HCT116 (cell line): ENCODE results near the gene PNPO. TPM values are rescaled to one million over a fixed set of nuclear protein-coding genes. Genes with fewer than 3 reads are reported as not detected.

ENCODE experiments used
- ATAC-seq: fragments of 200-7000 bp; cut with Tn5 transposase; 2 replicates; pipeline ENCODE4 v1.9.1; 2020; ENCODE audit warnings: mild to moderate bottlenecking, moderate library complexity
- BruUV-seq: library from RNA; stranded (reverse); fragments of 400-500 nt; replicated peaks from 2 replicates; lab custom pipeline; 2021; lab: Mats Ljungman, UMichigan
- CTCF ChIA-PET: fragments of 300-600 bp; sonication (Branson Sonifier 250); formaldehyde crosslinking; loops from one replicate; lab custom pipeline; 2021; ENCODE audit warnings: antibody characterized with exemption; lab: Charles Lee
- POLR2A ChIA-PET: fragments of 300-600, 350-600 bp; sonication (Branson Sonifier 250); formaldehyde crosslinking; loops from one replicate; lab custom pipeline; 2021; ENCODE audit warnings: antibody characterized with exemption; lab: Charles Lee
- RAD21 ChIA-PET, 2 experiments: fragments of 300-600 bp; sonication (Branson Sonifier 250); formaldehyde crosslinking; loops; one replicate each; lab custom pipeline; 2023; ENCODE audit warnings: low total read pairs in 2 of 2; ENCODE audit not compliant: uncharacterized antibody in 2 of 2, unreplicated experiment in 2 of 2, low non-redundant PET in 1 of 2; lab: Charles Lee
- DNase-seq: peaks from one replicate; pipeline ENCODE4 v3.0.0-alpha.2; 2010; ENCODE audit warnings: low read depth, low spot score
- H2AFZ ChIP-seq: fragments of 200-600 bp; shearing (Covaris generic), sonication (generic); 2 replicates; pipeline ENCODE4 v1.6.1; 2017; ENCODE audit warnings: low read depth, mixed run types, mixed read lengths, antibody characterized with exemption, low read length; ENCODE audit not compliant: poor library complexity, severe bottlenecking
- H3K27ac ChIP-seq: 2 replicates; pipeline ENCODE4 v1.5.1; 2012; ENCODE audit warnings: low read depth, low read length
- H3K27me3 ChIP-seq: fragments of 200-600 bp; sonication (generic); 2 replicates; pipeline ENCODE4 v1.6.1; 2016; ENCODE audit warnings: mixed run types, low read length, mixed read lengths; ENCODE audit not compliant: insufficient read depth
- H3K36me3 ChIP-seq, 2 experiments: fragments of 200-500 bp in 1 of 2; fragments of 200-600 bp in 1 of 2; sonication (Bioruptor generic) in 1 of 2; sonication (generic) in 1 of 2; 2 replicates each; pipeline versions ENCODE4 v1.5.1 to v1.6.1; 2014 to 2016; ENCODE audit warnings: low read length in 2 of 2, inconsistent platforms in 1 of 2, mixed read lengths in 1 of 2, mixed run types in 1 of 2; ENCODE audit not compliant: insufficient read depth in 2 of 2, control insufficient read depth in 1 of 2
- H3K4me1 ChIP-seq, 2 experiments: fragments of 200-600 bp in 1 of 2; sonication (generic) in 1 of 2; 2 replicates each; pipeline versions ENCODE4 v1.5.1 to v1.6.1; 2012 to 2017; ENCODE audit warnings: low read length in 2 of 2, inconsistent platforms in 1 of 2, mild to moderate bottlenecking in 1 of 2, mixed read lengths in 1 of 2, mixed run types in 1 of 2, moderate library complexity in 1 of 2; ENCODE audit not compliant: insufficient read depth in 2 of 2, control insufficient read depth in 1 of 2
- H3K4me2 ChIP-seq: fragments of 200-600 bp; sonication (generic); 2 replicates; pipeline ENCODE4 v1.6.1; 2017; ENCODE audit warnings: mixed run types, low read length, mixed read lengths
- H3K4me3 ChIP-seq, 2 experiments: fragments of 200-600 bp in 1 of 2; sonication (generic) in 1 of 2; replicated peaks in 1 of 2; 2 replicates each; pipeline ENCODE4 v1.5.1; 2011 to 2016; ENCODE audit warnings: low read length in 2 of 2, control low read depth in 1 of 2, low read depth in 1 of 2, mild to moderate bottlenecking in 1 of 2, mixed read lengths in 1 of 2, mixed run types in 1 of 2
- H3K79me2 ChIP-seq: fragments of 200-600 bp; sonication (generic); 2 replicates; pipeline ENCODE4 v1.6.1; 2017; ENCODE audit warnings: mild to moderate bottlenecking, mixed run types, low read length, moderate library complexity, mixed read lengths; ENCODE audit not compliant: insufficient read depth
- H3K9ac ChIP-seq: fragments of 200-600 bp; sonication (generic); 2 replicates; pipeline ENCODE4 v1.6.1; 2016; ENCODE audit warnings: low read length, mixed read lengths
- H3K9me2 ChIP-seq: fragments of 200-600 bp; sonication (generic), shearing (Covaris generic); 2 replicates; pipeline ENCODE4 v1.6.1; 2017; ENCODE audit warnings: mixed run types, mild to moderate bottlenecking, moderate library complexity; ENCODE audit not compliant: insufficient read depth
- H3K9me3 ChIP-seq, 2 experiments: fragments of 200-500 bp in 1 of 2; fragments of 200-600 bp in 1 of 2; sonication (Bioruptor generic) in 1 of 2; sonication (generic) in 1 of 2; 2 replicates each; pipeline ENCODE4 v1.6.1; 2014 to 2017; ENCODE audit warnings: low read length in 2 of 2, mixed read lengths in 2 of 2, inconsistent platforms in 1 of 2, low read depth in 1 of 2, mild to moderate bottlenecking in 1 of 2, mixed run types in 1 of 2, moderate library complexity in 1 of 2; ENCODE audit not compliant: control insufficient read depth in 1 of 2, insufficient read depth in 1 of 2
- H4K20me1 ChIP-seq: fragments of 200-600 bp; sonication (generic), shearing (Covaris generic); 2 replicates; pipeline ENCODE4 v1.6.1; 2017; ENCODE audit warnings: mixed run types, mild to moderate bottlenecking, moderate library complexity; ENCODE audit not compliant: insufficient read depth
- ATF3 ChIP-seq: IDR thresholded peaks from 2 replicates; pipeline ENCODE4 v1.6.1; 2012
- CEBPB ChIP-seq: IDR thresholded peaks from 2 replicates; pipeline ENCODE4 v1.6.1; 2012; ENCODE audit warnings: low read depth
- EZH2phosphoT487 ChIP-seq: fragments of 200-600 bp; IDR thresholded peaks from 2 replicates; pipeline ENCODE4 v1.6.1; 2018; ENCODE audit warnings: antibody characterized with exemption, borderline replicate concordance
- FOSL1 ChIP-seq: IDR thresholded peaks from 2 replicates; pipeline ENCODE4 v1.6.1; 2012; ENCODE audit warnings: low read depth
- POLR2AphosphoS5 ChIP-seq: IDR thresholded peaks from 2 replicates; pipeline ENCODE4 v1.6.1; 2011; ENCODE audit warnings: mild to moderate bottlenecking, low read depth, low read length, moderate library complexity
- TCF7L2 ChIP-seq: IDR thresholded peaks from 2 replicates; pipeline ENCODE4 v1.7.0; 2011; ENCODE audit warnings: borderline replicate concordance, inconsistent platforms; ENCODE audit not compliant: insufficient read depth, insufficient read length; ENCODE audit errors: extremely low read depth
- YY1 ChIP-seq: IDR thresholded peaks from 2 replicates; pipeline ENCODE4 v1.6.1; 2011; ENCODE audit warnings: low read length, low read depth, moderate library complexity, mild to moderate bottlenecking; ENCODE audit not compliant: insufficient replicate concordance; ENCODE audit errors: extremely low read depth
- intact Hi-C: fragments of 100-400 bp; cut with micrococcal nuclease; formaldehyde crosslinking; loops from 2 replicates; pipeline ENCODE4 v1.10.0; 2022
- total RNA-seq: library from RNA; stranded (reverse); gene quantifications from one replicate; pipeline ENCODE4 v1.2.1, GENCODE V29; 2021; ENCODE audit not compliant: unreplicated experiment
- TF ChIP-seq, protein P1 (sequence below): IDR thresholded peaks from 2 replicates; pipeline ENCODE4 v1.6.1; 2011; ENCODE audit warnings: mild to moderate bottlenecking, low read length, moderate library complexity; ENCODE audit not compliant: insufficient replicate concordance; ENCODE audit errors: extremely low read depth
- TF ChIP-seq, protein P2 (sequence below): IDR thresholded peaks from 2 replicates; pipeline ENCODE4 v1.6.1; 2012

Gene PNPO
- total RNA-seq, 1 experiment from 2014 or later, result 74.9 TPM

GRCh38 chr17:47993031-47993564 is 51.7 kb downstream of the PNPO start:
- Histone ChIP-seq H3K27me3 (no peaks in the 10 kb centered on the region), H4K20me1 (no peaks in the 10 kb centered on the region), H3K4me3 (no peak overlapping the region), H3K79me2 (no peaks in the 10 kb centered on the region), H3K4me1 (no peaks in the 10 kb centered on the region), H3K27ac (no peak overlapping the region), H2AFZ (no peak overlapping the region), H3K9ac (no peak overlapping the region), H3K9me2 (no peaks in the 10 kb centered on the region), H3K36me3 (no peaks in the 10 kb centered on the region), H3K4me2 (no peak overlapping the region), H3K9me3 (no peaks in the 10 kb centered on the region)
- ChIA-PET CTCF (no interaction called here), POLR2A (no interaction called here), RAD21 (no interaction called here)
- DNase-seq, result no peak
- intact Hi-C loops, result no loop called here
- ATAC-seq, result no peak
- BruUV-seq, result no TSS peak
- TF ChIP-seq, protein P1, sequence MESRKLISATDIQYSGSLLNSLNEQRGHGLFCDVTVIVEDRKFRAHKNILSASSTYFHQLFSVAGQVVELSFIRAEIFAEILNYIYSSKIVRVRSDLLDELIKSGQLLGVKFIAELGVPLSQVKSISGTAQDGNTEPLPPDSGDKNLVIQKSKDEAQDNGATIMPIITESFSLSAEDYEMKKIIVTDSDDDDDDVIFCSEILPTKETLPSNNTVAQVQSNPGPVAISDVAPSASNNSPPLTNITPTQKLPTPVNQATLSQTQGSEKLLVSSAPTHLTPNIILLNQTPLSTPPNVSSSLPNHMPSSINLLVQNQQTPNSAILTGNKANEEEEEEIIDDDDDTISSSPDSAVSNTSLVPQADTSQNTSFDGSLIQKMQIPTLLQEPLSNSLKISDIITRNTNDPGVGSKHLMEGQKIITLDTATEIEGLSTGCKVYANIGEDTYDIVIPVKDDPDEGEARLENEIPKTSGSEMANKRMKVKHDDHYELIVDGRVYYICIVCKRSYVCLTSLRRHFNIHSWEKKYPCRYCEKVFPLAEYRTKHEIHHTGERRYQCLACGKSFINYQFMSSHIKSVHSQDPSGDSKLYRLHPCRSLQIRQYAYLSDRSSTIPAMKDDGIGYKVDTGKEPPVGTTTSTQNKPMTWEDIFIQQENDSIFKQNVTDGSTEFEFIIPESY, result no peak
- TF ChIP-seq TCF7L2, result no peak
- TF ChIP-seq FOSL1, result no peak
- TF ChIP-seq, protein P2, sequence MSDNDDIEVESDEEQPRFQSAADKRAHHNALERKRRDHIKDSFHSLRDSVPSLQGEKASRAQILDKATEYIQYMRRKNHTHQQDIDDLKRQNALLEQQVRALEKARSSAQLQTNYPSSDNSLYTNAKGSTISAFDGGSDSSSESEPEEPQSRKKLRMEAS, result no peak
- no peak for TF ChIP-seq CEBPB
- no peak for TF ChIP-seq POLR2AphosphoS5
- TF ChIP-seq ATF3, result no peak
- TF ChIP-seq YY1, result no peak
- TF ChIP-seq EZH2phosphoT487, result no peak
